NCI-H69 (cell line): ENCODE results near the gene ELK1.
"Not testable (repeated sequence)": the region's sequence is repeated elsewhere in the genome, so short reads cannot be mapped to it uniquely, and the experiment has no call there.

ENCODE experiments used
- DNase-seq: peaks from one replicate; lab custom pipeline; 2025; lab: John Stamatoyannopoulos, UW

ELK1 gene

DNA sequence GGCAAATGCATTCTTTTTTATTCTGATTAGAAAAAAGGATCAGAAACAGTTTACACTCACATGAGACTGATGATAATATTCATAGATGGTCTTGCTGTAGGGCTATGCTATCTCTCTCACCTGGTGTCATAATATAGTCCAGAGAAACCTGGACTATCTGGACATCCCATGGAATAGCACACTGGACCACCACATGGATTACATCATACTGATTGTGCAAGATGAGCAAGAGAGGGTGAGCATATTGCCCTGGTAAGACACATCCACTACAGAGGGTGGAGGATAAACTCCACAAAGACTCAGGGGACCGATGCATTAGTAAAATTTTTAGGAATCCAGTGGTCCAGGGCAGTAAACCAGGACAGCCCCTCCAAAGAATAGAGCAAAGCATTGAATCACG is 38.9 kb downstream of the ELK1 start:
- no peak for DNase-seq

DNA sequence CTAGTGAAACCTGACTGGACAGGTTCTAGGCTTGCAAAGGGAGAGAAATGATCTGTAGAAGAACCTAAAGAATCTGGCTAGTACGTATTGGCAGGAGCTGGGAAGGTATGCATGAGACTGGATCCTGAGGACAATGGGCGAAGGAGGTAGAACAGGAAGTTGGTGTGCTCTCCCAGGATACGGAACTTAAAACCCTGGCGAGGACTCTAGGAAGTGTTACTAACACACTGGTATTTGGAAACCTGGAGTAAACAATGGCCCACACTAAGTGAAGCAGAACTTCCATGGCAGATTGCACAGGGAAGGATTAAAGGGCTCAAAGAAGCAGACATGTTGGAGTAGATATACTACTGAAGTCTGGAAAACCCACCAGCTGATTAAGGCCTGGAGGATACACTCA is 39.9 kb downstream of the ELK1 start:
- DNase-seq, result no peak

DNA sequence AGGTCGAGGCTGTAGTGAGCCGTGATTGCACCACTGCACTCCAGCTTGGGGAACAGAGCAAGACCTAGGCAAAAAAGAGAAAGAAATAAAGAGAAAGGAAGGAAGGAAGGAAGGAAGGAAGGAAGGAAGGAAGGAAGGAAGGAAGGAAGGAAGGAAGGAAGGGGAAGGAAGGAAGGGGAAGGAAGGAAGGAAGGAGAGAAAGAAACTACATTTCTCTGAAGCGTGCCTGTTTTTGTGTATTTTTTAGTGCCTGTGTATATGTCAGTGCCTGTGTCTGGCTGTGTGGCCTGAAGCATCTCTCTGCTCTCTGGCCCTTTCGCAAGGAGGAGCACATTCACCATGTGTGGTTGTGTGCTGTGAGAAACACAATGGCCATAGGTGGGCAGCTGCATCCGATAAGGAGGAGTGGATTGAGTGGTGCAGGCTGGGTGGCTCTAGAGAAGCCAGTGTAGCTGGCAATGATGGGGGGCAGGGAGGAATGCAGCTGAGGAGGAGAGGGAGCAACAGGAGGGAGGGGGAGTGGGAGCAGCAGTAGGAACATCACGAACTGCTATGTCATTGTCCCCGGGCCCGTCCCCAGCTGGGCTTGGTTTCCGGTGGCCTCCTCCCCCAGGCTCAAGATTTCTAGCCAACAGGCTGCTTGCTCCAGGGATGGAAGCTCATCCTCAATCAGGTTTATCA is 42.1 kb downstream of the ELK1 start:
- DNase-seq, result no peak

DNA sequence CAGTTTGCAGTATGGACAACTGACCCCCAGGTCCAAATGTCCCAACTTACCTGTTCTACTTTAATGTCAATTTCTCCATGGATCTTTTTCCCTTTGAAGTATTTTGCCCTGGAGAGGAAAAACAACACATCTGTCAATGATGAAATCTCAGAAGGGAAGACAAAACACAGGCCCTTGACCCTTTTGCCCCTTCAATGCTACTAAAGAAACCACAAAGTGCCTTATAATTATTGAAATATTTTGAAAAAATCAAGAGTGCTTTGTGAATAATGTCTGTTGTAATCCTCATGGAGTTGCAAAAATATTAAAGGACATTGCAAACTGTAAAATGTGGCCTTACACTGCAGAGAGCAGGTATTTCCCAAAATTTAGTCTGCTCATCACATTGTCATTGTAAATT is 43.3 kb downstream of the ELK1 start:
- no peak for DNase-seq

DNA sequence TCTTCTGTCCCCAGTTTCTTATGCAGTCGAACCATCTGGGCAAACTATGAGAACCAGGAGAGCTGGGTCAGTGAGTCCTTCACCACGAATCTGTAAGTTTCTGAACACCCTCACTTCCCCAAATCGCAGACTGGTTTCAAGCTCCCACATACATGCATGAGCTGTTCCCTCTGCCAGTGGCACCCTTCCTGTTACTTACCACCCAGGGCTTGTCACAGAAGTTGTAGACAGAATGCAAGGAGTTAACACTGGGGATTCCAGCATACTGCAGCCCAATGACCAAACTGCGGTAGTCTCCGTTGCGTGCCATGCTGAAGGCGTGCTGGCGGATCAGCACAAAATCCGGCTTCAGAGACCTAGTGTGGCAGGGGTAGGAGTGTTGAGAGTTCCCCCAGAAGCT is 45.3 kb downstream of the ELK1 start:
- no peak for DNase-seq

DNA sequence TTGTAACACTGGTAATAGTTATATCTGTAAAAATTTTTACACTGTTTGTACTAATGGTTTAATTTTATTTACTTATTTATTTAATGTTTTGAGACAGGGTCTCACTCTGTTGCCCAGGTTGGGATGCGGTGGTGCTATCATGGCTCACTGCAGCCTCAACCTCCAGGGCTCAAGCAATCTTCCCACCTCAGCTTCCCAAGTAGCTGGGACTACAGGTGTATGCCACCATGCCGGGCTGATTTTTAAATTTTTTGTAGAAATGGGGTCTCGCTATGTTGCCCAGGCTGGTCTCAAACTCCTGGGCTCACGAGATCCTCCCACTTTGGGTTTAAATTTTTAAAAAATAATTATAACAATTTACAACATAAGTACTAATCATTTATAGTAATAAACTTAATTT is 47.2 kb downstream of the ELK1 start:
- not testable (repeated sequence) for DNase-seq

DNA sequence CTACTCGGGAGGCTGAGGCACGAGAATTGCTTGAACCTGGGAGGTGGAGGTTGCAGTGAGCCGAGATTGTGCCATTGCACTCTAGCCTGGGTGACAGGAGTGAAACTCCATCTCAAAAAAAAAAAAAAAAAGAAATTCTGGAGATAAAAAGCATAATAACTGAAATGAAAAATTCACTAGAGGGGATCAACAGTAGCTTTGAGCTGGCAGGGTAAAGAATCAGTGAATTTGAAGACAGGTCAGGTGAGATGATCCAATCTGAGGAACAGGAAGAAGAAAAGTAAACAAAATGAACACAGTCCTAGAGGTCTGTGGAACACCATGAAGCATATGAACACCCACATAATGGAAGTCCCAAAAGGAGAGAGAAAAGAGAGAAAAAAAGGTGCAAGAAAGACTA is 53.1 kb downstream of the ELK1 start:
- DNase-seq, result no peak

DNA sequence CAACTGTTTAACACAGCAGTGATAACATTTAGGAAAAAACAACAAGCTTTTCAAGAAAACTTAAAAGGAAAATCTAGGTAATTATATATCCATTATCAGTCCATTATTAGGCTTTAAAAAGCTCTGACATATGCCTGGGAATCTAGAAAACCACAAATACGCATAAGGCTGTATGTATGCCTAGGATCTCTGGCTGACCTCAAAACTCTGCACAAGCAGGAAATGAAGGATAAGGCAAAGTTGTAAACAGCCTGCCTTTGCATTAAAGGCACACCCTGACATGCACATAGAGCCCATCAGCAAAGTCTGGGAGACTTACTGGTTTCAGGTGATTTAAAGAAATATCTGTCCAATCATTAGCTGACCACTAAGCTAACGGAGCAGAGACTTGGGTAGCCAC is 54.1 kb downstream of the ELK1 start:
- DNase-seq, result no peak

DNA sequence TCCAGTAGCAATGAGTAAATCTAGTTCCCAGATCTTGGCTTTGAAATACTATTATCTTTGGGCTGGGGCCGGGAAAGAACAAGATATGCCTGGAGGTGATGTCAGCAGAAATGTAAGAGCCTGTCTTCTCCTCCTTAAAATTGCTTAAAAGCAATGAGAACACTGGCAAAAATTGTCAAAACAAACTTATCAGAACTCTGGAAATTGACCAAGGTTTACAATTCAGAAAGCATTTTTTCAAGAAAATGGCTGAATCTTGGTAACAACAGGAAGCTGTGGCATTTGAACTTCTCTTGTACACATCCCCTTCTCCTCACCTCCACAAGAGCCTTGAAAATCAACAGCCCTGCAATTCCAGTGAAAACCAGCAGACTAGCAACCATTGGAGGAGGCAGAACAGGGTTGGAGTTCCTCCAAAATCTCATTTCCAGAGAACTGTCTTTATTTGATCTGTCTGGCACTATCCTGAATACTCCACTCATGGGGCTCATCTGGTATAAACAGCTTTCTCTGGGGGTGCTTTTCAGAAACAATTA is 54.6 kb downstream of the ELK1 start:
- DNase-seq, result no peak

DNA sequence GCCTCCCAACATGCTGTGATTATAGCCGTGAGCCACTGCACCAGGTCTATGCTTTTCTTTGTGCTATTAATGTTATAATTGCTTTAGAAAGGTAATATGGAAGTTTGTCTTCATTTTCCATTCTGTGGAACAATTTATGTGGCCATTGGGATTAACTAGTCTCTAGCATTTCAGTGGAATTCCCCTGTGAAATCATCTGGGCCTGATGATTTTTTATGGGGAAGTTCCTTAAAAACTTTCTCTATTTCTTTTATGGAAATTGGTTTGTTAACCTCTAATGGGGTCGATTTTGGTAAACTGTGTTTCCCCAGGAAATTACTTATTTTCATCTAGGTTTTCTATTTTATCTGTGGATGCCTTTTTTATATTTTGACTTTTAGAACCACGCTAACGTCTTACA is 56.8 kb downstream of the ELK1 start:
- no peak for DNase-seq

DNA sequence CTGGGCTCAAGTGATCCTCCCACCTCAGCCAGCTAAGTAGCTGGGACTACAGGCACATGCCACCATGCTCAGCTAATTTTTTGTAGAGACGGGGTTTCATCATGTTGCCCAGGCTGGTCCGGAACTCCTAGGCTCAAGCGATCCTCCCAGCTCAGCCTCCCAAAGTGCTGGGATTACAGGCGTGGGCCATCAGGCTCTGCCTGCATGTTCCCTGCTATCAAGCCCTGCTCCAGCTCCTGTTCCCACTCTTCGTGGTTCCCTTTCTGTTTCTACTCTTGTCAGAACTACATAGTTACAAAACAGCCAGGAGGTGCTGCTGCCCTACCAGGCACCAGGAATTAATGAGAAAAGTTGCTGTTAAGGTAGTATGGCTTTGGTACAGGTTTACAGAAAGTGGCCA is 59.4 kb downstream of the ELK1 start:
- DNase-seq, result no peak

DNA sequence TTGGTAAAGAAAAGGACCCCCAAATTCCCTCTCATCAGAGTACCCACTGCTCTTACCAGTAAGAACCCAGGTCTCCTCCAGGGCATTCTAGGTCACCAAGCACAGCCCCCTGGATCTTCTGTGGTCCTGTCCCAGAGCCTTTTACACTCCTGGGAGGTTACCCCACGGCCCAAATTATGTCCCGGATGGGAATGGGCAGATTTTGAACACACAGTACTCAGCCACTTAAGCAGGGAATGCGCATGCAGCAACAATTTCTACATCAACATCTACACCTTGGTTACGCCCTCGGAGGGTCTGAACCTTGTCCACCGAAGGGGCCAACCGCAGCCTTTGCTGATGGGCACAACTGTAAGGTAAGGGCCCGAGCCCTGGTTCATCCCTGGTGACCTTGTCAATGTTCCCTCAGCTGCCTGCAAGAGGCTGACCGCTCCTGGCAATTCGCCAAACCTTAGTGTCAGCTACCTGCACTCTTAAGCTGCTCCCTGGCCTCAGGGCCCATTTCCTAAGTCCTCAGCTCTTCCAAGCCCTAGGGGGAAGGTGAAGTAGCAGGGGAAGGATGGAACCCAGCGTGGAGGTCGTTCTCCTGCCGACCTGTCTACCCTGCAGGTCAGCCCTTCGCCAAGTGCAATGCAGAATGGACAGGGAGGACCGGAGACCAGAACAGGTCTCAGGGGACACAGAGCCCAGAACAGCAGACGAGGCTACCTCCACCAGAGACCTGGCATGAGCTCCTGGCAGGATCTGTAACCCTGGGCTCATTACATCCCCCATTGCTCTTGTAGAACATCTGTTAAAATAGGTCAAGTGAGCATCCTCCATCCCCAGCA is 62.2 kb downstream of the ELK1 start:
- no peak for DNase-seq

DNA sequence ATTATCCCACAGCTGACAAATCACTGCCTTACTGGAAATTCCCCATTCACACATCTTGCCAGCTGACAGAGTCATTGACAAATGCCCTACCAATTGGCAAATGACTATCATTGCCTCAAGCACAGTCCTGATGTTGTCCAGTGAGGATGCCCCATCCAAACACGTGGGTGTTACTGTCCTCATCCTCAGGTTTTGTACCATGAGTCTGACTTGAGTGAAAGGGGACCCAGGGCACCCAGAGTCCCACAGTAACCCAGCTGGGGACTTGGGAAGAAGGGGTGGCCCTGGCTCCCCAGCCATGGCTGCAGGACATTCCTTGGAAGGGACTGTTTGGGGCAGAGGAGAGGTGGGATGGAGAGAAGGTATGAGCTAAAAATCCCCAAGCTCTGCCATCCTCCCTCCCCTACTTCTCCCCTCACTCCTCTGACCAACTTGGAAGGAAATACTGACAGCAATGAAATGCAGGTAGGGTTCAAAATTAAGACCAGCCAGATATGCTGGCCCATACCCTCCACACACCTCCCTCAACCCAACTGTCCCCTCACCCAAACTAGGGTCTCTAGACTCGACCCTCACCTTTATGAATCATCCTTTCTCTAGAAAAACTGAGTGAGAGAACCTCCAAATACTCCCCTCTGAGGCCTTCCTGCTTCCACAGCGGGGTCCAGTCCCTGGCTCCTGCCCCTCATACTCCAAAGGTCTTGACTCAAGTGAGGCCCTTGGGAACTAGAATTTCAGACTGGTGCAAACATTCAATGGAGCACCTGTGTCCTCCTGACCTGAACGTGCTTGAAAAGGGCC is 63.1 kb downstream of the ELK1 start:
- peak; percentile 8 for DNase-seq

DNA sequence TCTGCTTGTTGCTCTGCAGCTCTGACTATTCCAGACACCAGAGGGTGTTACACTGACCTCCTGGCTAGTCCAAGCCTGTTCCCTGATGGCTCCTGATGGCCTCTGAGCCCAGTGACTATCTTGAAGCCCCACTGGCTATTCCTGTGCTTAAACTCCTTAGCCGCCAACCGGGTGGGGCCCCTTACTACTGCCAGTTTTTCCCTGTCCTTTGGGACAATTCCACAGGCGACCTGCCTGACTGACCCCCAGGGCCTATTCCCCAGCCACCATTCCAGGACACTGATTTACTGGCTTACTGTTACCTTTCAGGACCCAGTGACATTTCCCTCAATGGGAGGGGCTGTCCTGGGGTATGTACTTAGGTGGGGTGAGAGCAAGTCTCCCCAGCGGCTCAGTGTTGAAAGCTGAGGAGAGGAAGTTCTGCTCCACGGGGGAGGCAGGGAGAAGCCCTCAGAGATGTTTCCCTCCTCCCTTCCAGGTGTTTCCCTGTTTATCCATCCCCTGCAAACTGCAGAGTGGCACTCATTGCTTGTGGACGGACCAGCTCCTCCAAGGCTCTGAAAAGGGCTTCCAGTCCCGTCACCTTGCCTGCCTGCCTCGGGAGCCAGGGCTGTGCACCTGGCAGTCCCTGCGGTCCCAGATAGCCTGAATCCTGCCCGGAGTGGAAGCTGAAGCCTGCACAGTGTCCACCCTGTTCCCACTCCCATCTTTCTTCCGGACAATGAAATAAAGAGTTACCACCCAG is 64.1 kb downstream of the ELK1 start:
- no peak for DNase-seq
